Measurements from ENCODE around the gene INSIG1.

DNA sequence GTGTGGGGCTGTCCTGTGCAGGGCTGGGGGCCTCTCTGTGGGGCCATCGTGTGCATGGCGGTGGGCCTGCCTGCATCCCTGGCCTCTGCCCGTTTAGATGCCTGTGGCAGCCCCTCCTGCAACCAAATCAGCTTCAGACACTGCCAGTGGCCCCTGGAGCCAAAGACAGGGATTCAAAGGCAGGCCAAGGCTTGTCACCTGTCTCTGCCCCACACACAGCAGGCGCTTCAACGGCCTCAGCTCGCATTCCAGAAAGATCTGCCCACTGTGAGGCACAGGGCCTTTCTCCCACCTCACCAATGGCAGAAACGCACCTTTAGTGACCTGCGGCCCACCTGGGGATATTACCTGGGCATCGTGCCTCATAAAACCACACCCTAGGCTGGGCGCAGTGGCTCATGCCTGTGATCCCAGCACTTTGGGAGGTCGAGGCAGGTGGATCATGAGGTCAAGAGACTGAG is 46.0 kb downstream of the INSIG1 start:
- TF ChIP-seq, protein P1, sequence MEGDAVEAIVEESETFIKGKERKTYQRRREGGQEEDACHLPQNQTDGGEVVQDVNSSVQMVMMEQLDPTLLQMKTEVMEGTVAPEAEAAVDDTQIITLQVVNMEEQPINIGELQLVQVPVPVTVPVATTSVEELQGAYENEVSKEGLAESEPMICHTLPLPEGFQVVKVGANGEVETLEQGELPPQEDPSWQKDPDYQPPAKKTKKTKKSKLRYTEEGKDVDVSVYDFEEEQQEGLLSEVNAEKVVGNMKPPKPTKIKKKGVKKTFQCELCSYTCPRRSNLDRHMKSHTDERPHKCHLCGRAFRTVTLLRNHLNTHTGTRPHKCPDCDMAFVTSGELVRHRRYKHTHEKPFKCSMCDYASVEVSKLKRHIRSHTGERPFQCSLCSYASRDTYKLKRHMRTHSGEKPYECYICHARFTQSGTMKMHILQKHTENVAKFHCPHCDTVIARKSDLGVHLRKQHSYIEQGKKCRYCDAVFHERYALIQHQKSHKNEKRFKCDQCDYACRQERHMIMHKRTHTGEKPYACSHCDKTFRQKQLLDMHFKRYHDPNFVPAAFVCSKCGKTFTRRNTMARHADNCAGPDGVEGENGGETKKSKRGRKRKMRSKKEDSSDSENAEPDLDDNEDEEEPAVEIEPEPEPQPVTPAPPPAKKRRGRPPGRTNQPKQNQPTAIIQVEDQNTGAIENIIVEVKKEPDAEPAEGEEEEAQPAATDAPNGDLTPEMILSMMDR (IDR thresholded peaks at IDR 0.05; ENCODE audit: insufficient read depth, low read depth, low read length) = no peak
- TF ChIP-seq EZH2 (IDR thresholded peaks at IDR 0.05; ENCODE audit: insufficient read depth, low read length) = no peak

Measured in astrocyte (in vitro differentiated cells and primary cell).